HCEC 1CT (cell line): ENCODE measurements around the gene OR52E8.

ENCODE experiments used
- DNase-seq: peaks from one replicate; pipeline ENCODE4 v3.0.0-alpha.2; 2017

Gene OR52E8

GRCh38 chr11:5807580-5807979 lies 49.9 kb downstream of the OR52E8 start:
- no peak for DNase-seq
